Subcutaneous abdominal adipose tissue (tissue), 5 donors: ENCODE measurements around the gene COL6A5.

ENCODE experiments used
- H3K27ac ChIP-seq: one replicate; pipeline ENCODE4 v1.7.0; 2013; ENCODE audit warnings: low read depth, mild to moderate bottlenecking, inconsistent platforms, low read length, moderate library complexity
- H3K27me3 ChIP-seq, 5 donors: one replicate each; pipeline ENCODE4 v1.7.0; 2013; ENCODE audit warnings: low read length in 5 of 5, inconsistent platforms in 1 of 5; ENCODE audit not compliant: control insufficient read depth in 5 of 5, insufficient read depth in 4 of 5
- H3K36me3 ChIP-seq, 5 donors: one replicate each; pipeline ENCODE4 v1.7.0; 2013; ENCODE audit warnings: low read length in 5 of 5; ENCODE audit not compliant: control insufficient read depth in 5 of 5, insufficient read depth in 5 of 5
- H3K4me1 ChIP-seq, 5 donors: one replicate each; pipeline ENCODE4 v1.7.0; 2013; ENCODE audit warnings: low read length in 5 of 5, mild to moderate bottlenecking in 3 of 5, moderate library complexity in 1 of 5; ENCODE audit not compliant: control insufficient read depth in 5 of 5, insufficient read depth in 5 of 5
- H3K4me3 ChIP-seq, 5 donors: one replicate each; pipeline ENCODE4 v1.7.0; 2013; ENCODE audit warnings: low read length in 5 of 5, low read depth in 1 of 5
- H3K9ac ChIP-seq, 5 donors: one replicate each; pipeline ENCODE4 v1.7.0; 2013; ENCODE audit warnings: low read length in 5 of 5, mild to moderate bottlenecking in 4 of 5, moderate library complexity in 3 of 5
- H3K9me3 ChIP-seq, 5 donors: one replicate each; pipeline ENCODE4 v1.7.0; 2013; ENCODE audit warnings: low read length in 5 of 5; ENCODE audit not compliant: control insufficient read depth in 5 of 5
- donor health status: healthy.
- donor health status: healthy.
- donor health status: healthy.
- donor health status: healthy.
- donor health status: healthy.

The COL6A5 gene

DNA sequence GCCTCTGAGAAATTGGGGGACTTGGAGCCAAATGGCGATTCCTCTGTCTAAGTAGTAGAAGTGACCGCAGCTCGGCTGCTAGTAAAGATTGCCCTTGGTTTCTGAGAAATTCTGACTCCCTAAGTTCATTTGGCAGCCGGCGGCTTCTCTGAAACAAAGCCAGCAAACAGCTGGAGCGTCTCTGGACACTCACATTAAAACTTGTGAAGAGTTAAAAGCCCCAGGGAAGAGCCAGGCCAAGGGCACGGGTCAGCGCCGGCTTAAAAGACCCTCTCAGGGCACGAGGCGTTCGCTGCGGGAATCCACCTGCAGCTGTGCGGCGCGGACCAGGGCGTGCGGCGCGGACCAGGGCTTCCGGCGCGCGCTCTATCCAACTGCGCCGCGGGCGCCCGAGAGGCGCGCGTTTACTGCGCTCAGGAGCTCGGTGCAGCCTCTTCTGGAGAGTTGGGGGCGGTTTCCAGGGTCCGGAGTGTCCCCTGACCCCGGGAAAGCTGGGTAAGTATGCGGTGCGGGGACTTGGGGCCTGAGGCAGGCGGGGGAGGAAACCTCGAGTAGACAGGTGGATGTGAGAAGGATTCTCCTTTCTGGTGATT, at the start of gene COL6A5:
Gene COL6A5, plus strand, starts transcription at position 186 of the 593 bp plus-strand sequence. CDS start 27,967 bp downstream, outside the sequence.
- Histone ChIP-seq H3K9ac (no peak within 1 kb of the TSS), H3K27me3 (peaks cover 5 to 16% (median 12%) of the 10 kb centered on the region in 5 donors), H3K27ac (no peak within 1 kb of the TSS), H3K9me3 (no peaks in the 10 kb centered on the region), H3K4me3 (no peak within 1 kb of the TSS), H3K4me1 (peaks cover 0 to 6% (median 0%) of the 10 kb centered on the region in 5 donors), H3K36me3 (no peaks in the 10 kb centered on the region)

DNA sequence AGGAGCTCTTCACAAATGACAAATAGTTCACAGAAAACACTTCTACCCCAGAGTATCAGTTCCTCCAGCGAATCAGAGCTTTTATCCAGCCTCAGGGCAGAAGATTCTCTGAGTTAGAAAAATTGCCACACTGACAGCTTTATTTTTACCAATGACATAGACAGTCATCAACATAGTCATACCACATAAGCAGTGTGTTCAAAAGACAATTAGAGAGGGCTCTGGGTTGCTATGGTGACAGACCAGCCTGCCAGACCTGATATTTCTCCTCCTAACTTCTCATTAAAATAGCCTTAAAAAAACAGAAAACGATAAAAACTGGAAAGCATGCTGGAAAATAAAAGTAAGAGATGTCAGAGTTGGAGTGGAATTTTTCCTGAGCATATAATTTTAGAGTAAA, 45.9 kb upstream of the COL6A5 start:
- Histone ChIP-seq H3K27ac (no peak overlapping the region), H3K4me3 (no peak overlapping the region), H3K9me3 (no peaks in the 10 kb centered on the region), H3K9ac (no peak overlapping the region), H3K4me1 (no peaks in the 10 kb centered on the region), H3K36me3 (no peaks in the 10 kb centered on the region), H3K27me3 (no peaks in the 10 kb centered on the region)

DNA sequence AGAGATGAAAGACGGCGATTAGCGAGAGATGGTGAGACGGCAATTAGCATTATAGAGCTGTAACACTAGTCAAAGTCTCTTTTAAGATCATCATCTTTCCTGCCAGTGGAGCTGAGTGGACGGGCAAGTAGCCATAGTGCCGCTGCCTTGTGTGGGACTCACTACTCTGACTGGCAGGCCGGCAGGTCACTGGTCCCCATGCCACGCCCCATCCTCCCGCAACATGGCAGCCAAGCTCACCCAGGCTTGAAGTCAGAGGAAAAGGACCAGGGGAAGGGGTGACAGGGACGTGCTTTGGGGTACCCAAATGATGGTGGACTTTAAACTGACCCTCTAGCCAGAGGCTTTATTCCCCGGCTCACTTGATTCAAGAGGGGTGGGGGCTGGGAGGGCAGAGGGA, 44.6 kb upstream of the COL6A5 start:
- Histone ChIP-seq H3K9me3 (no peaks in the 10 kb centered on the region), H3K4me1 (no peaks in the 10 kb centered on the region), H3K27ac (no peak overlapping the region), H3K4me3 (no peak overlapping the region), H3K27me3 (no peaks in the 10 kb centered on the region), H3K9ac (no peak overlapping the region), H3K36me3 (no peaks in the 10 kb centered on the region)

- no peaks in the 10 kb centered on the region for H3K4me1 ChIP-seq
- H3K4me3 ChIP-seq = no peak overlapping the region
- no peak overlapping the region for H3K9ac ChIP-seq
- no peaks in the 10 kb centered on the region for H3K36me3 ChIP-seq
- peaks cover 0 to 4% (median 0%) of the 10 kb centered on the region in 5 donors for H3K9me3 ChIP-seq
- no peak overlapping the region for H3K27ac ChIP-seq
- H3K27me3 ChIP-seq = no peaks in the 10 kb centered on the region
Observed at GRCh38 chr3:130310109-130310508, 35.4 kb upstream of the COL6A5 start.

DNA sequence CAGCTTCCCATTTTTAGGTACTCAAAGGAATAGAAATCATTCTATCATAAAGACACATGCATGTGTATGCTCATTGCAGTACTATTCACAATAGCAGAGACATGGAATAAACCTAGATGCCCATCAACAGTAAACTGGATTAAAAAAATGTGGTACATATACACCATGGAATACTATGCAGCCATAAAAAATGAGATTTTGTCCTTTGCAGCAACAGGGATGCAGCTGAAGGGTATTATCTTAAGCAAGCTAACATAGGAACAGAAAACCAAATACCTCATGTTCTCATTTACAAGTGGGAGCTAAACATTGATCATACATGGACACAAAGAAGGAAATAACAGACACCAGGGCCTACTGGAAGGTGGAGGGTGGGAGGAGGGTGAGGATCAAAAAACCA, 33.1 kb upstream of the COL6A5 start:
- Histone ChIP-seq H3K4me1 (no peaks in the 10 kb centered on the region), H3K9ac (no peak overlapping the region), H3K36me3 (no peaks in the 10 kb centered on the region), H3K27ac (no peak overlapping the region), H3K27me3 (no peaks in the 10 kb centered on the region), H3K9me3 (peaks cover 0 to 4% (median 0%) of the 10 kb centered on the region in 5 donors), H3K4me3 (no peak overlapping the region)

DNA sequence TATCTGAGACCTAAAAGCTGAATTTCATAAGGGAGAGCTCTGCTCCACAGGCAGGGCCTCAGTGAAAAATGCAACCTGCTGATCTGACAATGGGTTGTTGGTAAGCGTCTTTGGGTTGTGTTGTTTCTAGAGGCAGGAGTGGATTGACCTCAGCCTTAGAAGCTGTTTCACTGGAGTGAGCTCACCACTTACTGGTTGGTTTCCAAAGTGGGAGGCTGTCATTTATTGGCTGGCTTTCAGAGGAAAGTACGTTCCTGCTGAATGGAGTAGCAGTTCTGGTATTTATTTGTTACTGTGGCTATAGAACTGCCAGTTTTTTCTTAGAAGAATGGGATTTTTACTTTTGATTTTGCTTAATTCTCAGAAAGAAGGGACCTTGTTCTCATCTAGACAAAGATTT, 29.3 kb upstream of the COL6A5 start:
- Histone ChIP-seq H3K36me3 (no peaks in the 10 kb centered on the region), H3K27ac (no peak overlapping the region), H3K27me3 (no peaks in the 10 kb centered on the region)

DNA sequence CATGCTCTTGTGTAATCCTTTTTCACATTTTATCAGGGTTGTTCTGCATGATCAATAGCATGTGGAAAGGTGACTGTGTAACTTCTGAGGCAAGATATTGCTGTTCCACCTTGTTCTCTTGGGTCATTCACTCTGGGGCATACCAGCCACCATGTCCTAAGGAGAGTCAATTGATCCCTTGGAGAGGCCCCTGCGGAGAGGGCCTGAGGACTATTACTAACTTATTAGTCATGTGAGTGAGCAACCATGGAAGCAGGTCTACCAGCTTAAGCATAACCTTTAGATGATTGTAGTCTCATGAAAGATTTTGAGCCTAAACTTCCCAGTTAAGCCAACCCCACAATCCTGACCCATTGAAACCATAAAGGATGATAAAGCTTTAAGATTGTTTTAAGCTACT, 22.0 kb upstream of the COL6A5 start:
- H3K9me3 ChIP-seq = peaks cover 0 to 9% (median 2%) of the 10 kb centered on the region in 5 donors
- H3K4me3 ChIP-seq = no peak overlapping the region
- H3K9ac ChIP-seq = no peak overlapping the region
- peaks cover 0 to 2% (median 0%) of the 10 kb centered on the region in 5 donors for H3K27me3 ChIP-seq
- no peaks in the 10 kb centered on the region for H3K4me1 ChIP-seq
- no peaks in the 10 kb centered on the region for H3K36me3 ChIP-seq
- H3K27ac ChIP-seq = no peak overlapping the region

More for the DNA sequence above, 29.3 kb upstream of the COL6A5 start:
- H3K9me3 ChIP-seq = peaks cover 0 to 7% (median 0%) of the 10 kb centered on the region in 5 donors
- no peak overlapping the region for H3K9ac ChIP-seq
- no peak overlapping the region for H3K4me3 ChIP-seq
- no peaks in the 10 kb centered on the region for H3K4me1 ChIP-seq

- Histone ChIP-seq H3K4me1 (peaks cover 0 to 5% (median 0%) of the 10 kb centered on the region in 5 donors), H3K9me3 (peaks cover 0 to 12% (median 3%) of the 10 kb centered on the region in 5 donors), H3K4me3 (no peak overlapping the region), H3K36me3 (no peaks in the 10 kb centered on the region), H3K27me3 (peaks cover under 1 to 8% (median 5%) of the 10 kb centered on the region in 5 donors), H3K9ac (no peak overlapping the region), H3K27ac (no peak overlapping the region)
Observed at GRCh38 chr3:130340766-130341165, 4.7 kb upstream of the COL6A5 start.

- Histone ChIP-seq H3K9me3 (peaks cover 0 to 12% (median 3%) of the 10 kb centered on the region in 5 donors), H3K27me3 (peaks cover 5 to 14% (median 10%) of the 10 kb centered on the region in 5 donors), H3K27ac (no peak overlapping the region), H3K4me3 (no peak overlapping the region), H3K9ac (no peak overlapping the region), H3K36me3 (no peaks in the 10 kb centered on the region), H3K4me1 (peaks cover 0 to 6% (median 0%) of the 10 kb centered on the region in 5 donors)
Observed at GRCh38 chr3:130341388-130341787, 4.1 kb upstream of the COL6A5 start.

- Histone ChIP-seq H3K27ac (no peak overlapping the region), H3K4me1 (peaks cover 0 to 6% (median 0%) of the 10 kb centered on the region in 5 donors), H3K36me3 (no peaks in the 10 kb centered on the region), H3K4me3 (no peak overlapping the region), H3K9ac (no peak overlapping the region), H3K27me3 (peaks cover 5 to 16% (median 10%) of the 10 kb centered on the region in 5 donors), H3K9me3 (peaks cover 0 to 12% (median 3%) of the 10 kb centered on the region in 5 donors)
Observed at GRCh38 chr3:130341882-130342281, 3.6 kb upstream of the COL6A5 start.
